ENCODE results near the gene DCUN1D5.

GRCh38 chr11:103111400-103111799, 19.4 kb upstream of the DCUN1D5 start:
- TF ChIP-seq CTCF (conservative IDR thresholded peaks at IDR 0.05; ENCODE audit: low read depth in 2 of 2) (no peak), EZH2 (IDR thresholded peaks at IDR 0.05; ENCODE audit: low read depth, unreplicated experiment) (no peak), JUNB (IDR thresholded peaks at IDR 0.05; ENCODE audit: unreplicated experiment) (no peak), POLR2AphosphoS5 (IDR thresholded peaks at IDR 0.05; ENCODE audit: low read depth) (no peak), STAT1 (IDR thresholded peaks at IDR 0.05; ENCODE audit: unreplicated experiment) (no peak), CREB1 (CRISPR knock-in tag; IDR thresholded peaks at IDR 0.05; ENCODE audit: low read depth) (no peak), EZH2phosphoT487 (IDR thresholded peaks at IDR 0.05; ENCODE audit: unreplicated experiment) (no peak)
- TF ChIP-seq, protein P1, sequence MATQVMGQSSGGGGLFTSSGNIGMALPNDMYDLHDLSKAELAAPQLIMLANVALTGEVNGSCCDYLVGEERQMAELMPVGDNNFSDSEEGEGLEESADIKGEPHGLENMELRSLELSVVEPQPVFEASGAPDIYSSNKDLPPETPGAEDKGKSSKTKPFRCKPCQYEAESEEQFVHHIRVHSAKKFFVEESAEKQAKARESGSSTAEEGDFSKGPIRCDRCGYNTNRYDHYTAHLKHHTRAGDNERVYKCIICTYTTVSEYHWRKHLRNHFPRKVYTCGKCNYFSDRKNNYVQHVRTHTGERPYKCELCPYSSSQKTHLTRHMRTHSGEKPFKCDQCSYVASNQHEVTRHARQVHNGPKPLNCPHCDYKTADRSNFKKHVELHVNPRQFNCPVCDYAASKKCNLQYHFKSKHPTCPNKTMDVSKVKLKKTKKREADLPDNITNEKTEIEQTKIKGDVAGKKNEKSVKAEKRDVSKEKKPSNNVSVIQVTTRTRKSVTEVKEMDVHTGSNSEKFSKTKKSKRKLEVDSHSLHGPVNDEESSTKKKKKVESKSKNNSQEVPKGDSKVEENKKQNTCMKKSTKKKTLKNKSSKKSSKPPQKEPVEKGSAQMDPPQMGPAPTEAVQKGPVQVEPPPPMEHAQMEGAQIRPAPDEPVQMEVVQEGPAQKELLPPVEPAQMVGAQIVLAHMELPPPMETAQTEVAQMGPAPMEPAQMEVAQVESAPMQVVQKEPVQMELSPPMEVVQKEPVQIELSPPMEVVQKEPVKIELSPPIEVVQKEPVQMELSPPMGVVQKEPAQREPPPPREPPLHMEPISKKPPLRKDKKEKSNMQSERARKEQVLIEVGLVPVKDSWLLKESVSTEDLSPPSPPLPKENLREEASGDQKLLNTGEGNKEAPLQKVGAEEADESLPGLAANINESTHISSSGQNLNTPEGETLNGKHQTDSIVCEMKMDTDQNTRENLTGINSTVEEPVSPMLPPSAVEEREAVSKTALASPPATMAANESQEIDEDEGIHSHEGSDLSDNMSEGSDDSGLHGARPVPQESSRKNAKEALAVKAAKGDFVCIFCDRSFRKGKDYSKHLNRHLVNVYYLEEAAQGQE (IDR thresholded peaks at IDR 0.05; ENCODE audit: unreplicated experiment): no peak
- TF ChIP-seq, protein P2, sequence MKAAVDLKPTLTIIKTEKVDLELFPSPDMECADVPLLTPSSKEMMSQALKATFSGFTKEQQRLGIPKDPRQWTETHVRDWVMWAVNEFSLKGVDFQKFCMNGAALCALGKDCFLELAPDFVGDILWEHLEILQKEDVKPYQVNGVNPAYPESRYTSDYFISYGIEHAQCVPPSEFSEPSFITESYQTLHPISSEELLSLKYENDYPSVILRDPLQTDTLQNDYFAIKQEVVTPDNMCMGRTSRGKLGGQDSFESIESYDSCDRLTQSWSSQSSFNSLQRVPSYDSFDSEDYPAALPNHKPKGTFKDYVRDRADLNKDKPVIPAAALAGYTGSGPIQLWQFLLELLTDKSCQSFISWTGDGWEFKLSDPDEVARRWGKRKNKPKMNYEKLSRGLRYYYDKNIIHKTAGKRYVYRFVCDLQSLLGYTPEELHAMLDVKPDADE (IDR thresholded peaks at IDR 0.05): no peak
